ENCODE measurements around the gene APLP2. TPM values are rescaled to one million over a fixed set of nuclear protein-coding genes. Genes with fewer than 3 reads are reported as not detected.

APLP2 gene
- total and polyA plus RNA-seq, 2 of the 13 experiments (the other 11 are each of a cell fraction or from before 2014, with no cell fraction given): 315 to 594 TPM

- TF ChIP-seq PAXIP1 (CRISPR knock-in tag; conservative IDR thresholded peaks at IDR 0.05) (no peak), SIX4 (CRISPR knock-in tag; IDR thresholded peaks at IDR 0.05) (no peak)
Observed at GRCh38 chr11:130136107-130136506, 66.4 kb downstream of the APLP2 start (continued).

- BruUV-seq (replicated peaks): no TSS peak
- intact Hi-C loops (cut with micrococcal nuclease; ENCODE audit: unreplicated experiment): no loop called here
- ATAC-seq (no peak), DNase-seq (ENCODE audit: low spot score) (no peak), FAIRE-seq (no peak)
- H3K36me3 ChIP-seq (replicated peaks in 1 of 2; ENCODE audit: control insufficient read depth in 1 of 2, insufficient read depth in 2 of 2, low read length in 2 of 2): peaks cover 48 to 88% of the 10 kb centered on the region in 2 experiments
- peaks cover 4% of the 10 kb centered on the region for H3K79me2 ChIP-seq (ENCODE audit: insufficient read depth, low read length)
- peaks cover 19% of the 10 kb centered on the region for H3K4me1 ChIP-seq (ENCODE audit: insufficient read depth, low read length)
- no peaks in the 10 kb centered on the region for H4K20me1 ChIP-seq (ENCODE audit: insufficient read depth, low read length)
- no peaks in the 10 kb centered on the region for H3K9me3 ChIP-seq (ENCODE audit: low read length)
- in situ Hi-C loops (cut with HindIII; ENCODE audit: extremely low pct_ligation_motif_present, low pct_unique_long_range_greater_than_20kb): loop anchor here (25.0 kb wide), 1 partner anchor 351 kb away; no protein-coding TSS in a partner anchor
- H2AFZ ChIP-seq (ENCODE audit: low read length): no peak overlapping the region
- H3K27ac ChIP-seq (ENCODE audit: extremely low read length, insufficient read depth, low read length): no peak overlapping the region
- ChIA-PET CTCF (ENCODE audit: low intra/inter-chr PET ratio, low total read pairs) (no interaction called here), POLR2A (no interaction called here)
- WGBS (ENCODE audit: low lambda C conversion rate): 84% methylated on average over 9 of the region's 9 CpGs
- H3K4me2 ChIP-seq (ENCODE audit: low read depth, low read length): no peak overlapping the region
- H3K27me3 ChIP-seq (ENCODE audit: control insufficient read depth in 1 of 2, insufficient read depth in 2 of 2, low read length in 2 of 2): no peaks in the 10 kb centered on the region
- TF ChIP-seq IRF2 (CRISPR knock-in tag; IDR thresholded peaks at IDR 0.05) (no peak), KAT7 (CRISPR knock-in tag; IDR thresholded peaks at IDR 0.05; ENCODE audit: borderline replicate concordance) (no peak), ZNF501 (CRISPR knock-in tag; IDR thresholded peaks at IDR 0.05) (no peak), FOXK1 (CRISPR knock-in tag; IDR thresholded peaks at IDR 0.05; ENCODE audit: borderline replicate concordance, low read depth) (no peak), ESRRA (CRISPR knock-in tag; IDR thresholded peaks at IDR 0.05; ENCODE audit: low read depth) (no peak), ZNF33B (CRISPR knock-in tag; IDR thresholded peaks at IDR 0.05) (no peak), ZBTB4 (CRISPR knock-in tag; IDR thresholded peaks at IDR 0.05; ENCODE audit: borderline replicate concordance) (no peak), MBD4 (IDR thresholded peaks at IDR 0.05; ENCODE audit: borderline replicate concordance, low read length) (no peak), ZNF619 (CRISPR knock-in tag; IDR thresholded peaks at IDR 0.05) (no peak), ARHGAP35 (CRISPR knock-in tag; IDR thresholded peaks at IDR 0.05; ENCODE audit: borderline replicate concordance) (no peak), TAF15 (IDR thresholded peaks at IDR 0.05; ENCODE audit: low read depth, low read length, poor library complexity, severe bottlenecking) (no peak), ZNF292 (CRISPR knock-in tag; IDR thresholded peaks at IDR 0.05; ENCODE audit: borderline replicate concordance, low read depth) (no peak), CCAR2 (optimal IDR thresholded peaks at IDR 0.05; ENCODE audit: low read depth, low read length) (no peak), ZBTB7A (CRISPR knock-in tag; IDR thresholded peaks at IDR 0.05) (no peak), FOXJ3 (CRISPR knock-in tag; IDR thresholded peaks at IDR 0.05; ENCODE audit: borderline replicate concordance) (no peak)
- H3K4me3 ChIP-seq (replicated peaks in 1 of 3; ENCODE audit: insufficient read depth in 1 of 3, low read depth in 2 of 3, low read length in 3 of 3): no peak overlapping the region
- H3K9ac ChIP-seq (ENCODE audit: insufficient read depth, low read depth, low read length): no peak overlapping the region
Observed at GRCh38 chr11:130137999-130138398, 68.3 kb downstream of the APLP2 start.

Measured in HepG2 (cell line).